ENCODE measurements around the gene CDCA5. TPM values are rescaled to one million over a fixed set of nuclear protein-coding genes. Genes with fewer than 3 reads are reported as not detected.

The CDCA5 gene
- total RNA-seq, 1 donor from 2014 or later, result 0.71 TPM

- DNase-seq (ENCODE audit: low spot score) (peak; percentile 96), ATAC-seq (peak; percentile 73)
- intact Hi-C loops (cut with DNase I), result loop anchor here (10.0 kb wide), 2 partner anchors 96 to 186 kb away; partner anchors contain the start of genes ARL2 and PPP2R5B
Observed at GRCh38 chr11:65110354-65110861, 26.6 kb upstream of the CDCA5 start.

- no peak for ATAC-seq
- intact Hi-C loops (cut with DNase I), result loop anchor here (10.0 kb wide), 2 partner anchors 95 to 185 kb away; partner anchors contain the start of genes ARL2 and PPP2R5B
- peak; percentile 64 for DNase-seq (ENCODE audit: low spot score)
Observed at GRCh38 chr11:65109231-65110198, 25.7 kb upstream of the CDCA5 start.

GRCh38 chr11:65108469-65109123 lies 24.8 kb upstream of the CDCA5 start:
- DNase-seq (ENCODE audit: low spot score), result no peak
- intact Hi-C loops (cut with DNase I), result no loop called here

GRCh38 chr11:65107751-65108468 lies 24.1 kb upstream of the CDCA5 start:
- no peak for ATAC-seq
- no peak for DNase-seq (ENCODE audit: low spot score)
- intact Hi-C loops (cut with DNase I), result no loop called here

More at GRCh38 chr11:65108469-65109123, 24.8 kb upstream of the CDCA5 start:
- no peak for ATAC-seq

- no peak for DNase-seq (ENCODE audit: low spot score)
- intact Hi-C loops (cut with DNase I), result no loop called here
- no peak for ATAC-seq
Observed at GRCh38 chr11:65107078-65107477, 23.2 kb upstream of the CDCA5 start.

GRCh38 chr11:65104628-65105027 lies 20.8 kb upstream of the CDCA5 start:
- no peak for ATAC-seq
- intact Hi-C loops (cut with DNase I), result no loop called here
- no peak for DNase-seq (ENCODE audit: low spot score)

- DNase-seq (ENCODE audit: low spot score) (no peak), ATAC-seq (no peak)
- intact Hi-C loops (cut with DNase I), result no loop called here
Observed at GRCh38 chr11:65103476-65103875, 19.6 kb upstream of the CDCA5 start.

- DNase-seq (ENCODE audit: low spot score) (no peak), ATAC-seq (peak; percentile 76)
- intact Hi-C loops (cut with DNase I), result no loop called here
Observed at GRCh38 chr11:65102142-65103095, 18.6 kb upstream of the CDCA5 start.

GRCh38 chr11:65100674-65101350 lies 17.0 kb upstream of the CDCA5 start:
- no peak for DNase-seq (ENCODE audit: low spot score)
- intact Hi-C loops (cut with DNase I), result no loop called here
- ATAC-seq, result no peak

- intact Hi-C loops (cut with DNase I), result no loop called here
- DNase-seq (ENCODE audit: low spot score), result no peak
- no peak for ATAC-seq
Observed at GRCh38 chr11:65096926-65097325, 13.1 kb upstream of the CDCA5 start.

GRCh38 chr11:65095974-65096806 lies 12.3 kb upstream of the CDCA5 start, which contains the start of gene VPS51:
Gene VPS51, plus strand, starts transcription at chr11:65096214. Its CDS starts 37 bp downstream, at chr11:65096251.
- peak; percentile 97 for ATAC-seq
- DNase-seq (ENCODE audit: low spot score), result peak; percentile 90
- intact Hi-C loops (cut with DNase I), result no loop called here

GRCh38 chr11:65095427-65095826 lies 11.6 kb upstream of the CDCA5 start:
- intact Hi-C loops (cut with DNase I), result no loop called here
- ATAC-seq, result no peak
- DNase-seq (ENCODE audit: low spot score), result no peak

GRCh38 chr11:65090628-65091027 lies 6.8 kb upstream of the CDCA5 start:
- DNase-seq (ENCODE audit: low spot score) (no peak), ATAC-seq (no peak)
- intact Hi-C loops (cut with DNase I), result no loop called here

GRCh38 chr11:65089621-65090020 lies 5.8 kb upstream of the CDCA5 start:
- DNase-seq (ENCODE audit: low spot score) (no peak), ATAC-seq (no peak)
- intact Hi-C loops (cut with DNase I), result no loop called here

GRCh38 chr11:65087827-65088226 lies 4.0 kb upstream of the CDCA5 start:
- DNase-seq (ENCODE audit: low spot score), result no peak
- intact Hi-C loops (cut with DNase I), result no loop called here
- no peak for ATAC-seq

GRCh38 chr11:65087216-65087615 lies 3.4 kb upstream of the CDCA5 start:
- intact Hi-C loops (cut with DNase I), result no loop called here
- ATAC-seq, result no peak

GRCh38 chr11:65086809-65087208 lies 3.0 kb upstream of the CDCA5 start:
- intact Hi-C loops (cut with DNase I), result no loop called here
- ATAC-seq, result no peak
- DNase-seq (ENCODE audit: low spot score), result no peak

More at GRCh38 chr11:65087216-65087615, 3.4 kb upstream of the CDCA5 start:
- DNase-seq (ENCODE audit: low spot score), result no peak

All from sciatic nerve (tissue), 2 donors.